KMS-11 (cell line): Measurements from ENCODE around the gene B3GNT3.

Experiments
- H2AFZ ChIP-seq: fragments of 200-600 bp; sonication (generic); 2 replicates; pipeline ENCODE4 v1.6.1; 2016; ENCODE audit warnings: antibody characterized with exemption, mixed run types, low read depth
- H3K27ac ChIP-seq: fragments of 200-600 bp; sonication (generic); 2 replicates; pipeline ENCODE4 v1.6.1; 2016; ENCODE audit warnings: mild to moderate bottlenecking, mixed run types
- H3K27me3 ChIP-seq: fragments of 200-600 bp; sonication (generic); 2 replicates; pipeline ENCODE4 v1.6.1; 2017; ENCODE audit warnings: mild to moderate bottlenecking, low read depth, mixed run types, moderate library complexity; ENCODE audit not compliant: insufficient read depth
- H3K36me3 ChIP-seq: fragments of 200-600 bp; sonication (generic); 2 replicates; pipeline ENCODE4 v1.6.1; 2017; ENCODE audit warnings: mild to moderate bottlenecking, mixed run types; ENCODE audit not compliant: insufficient read depth
- H3K4me1 ChIP-seq: fragments of 200-600 bp; sonication (generic); 2 replicates; pipeline ENCODE4 v1.6.1; 2016; ENCODE audit warnings: mild to moderate bottlenecking, low read depth, mixed run types; ENCODE audit not compliant: poor library complexity, severe bottlenecking
- H3K4me2 ChIP-seq: fragments of 200-600 bp; sonication (generic); 2 replicates; pipeline ENCODE4 v1.7.0; 2016; ENCODE audit warnings: mild to moderate bottlenecking, mixed run types
- H3K4me3 ChIP-seq: fragments of 200-600 bp; sonication (generic); IDR thresholded peaks from 2 replicates; pipeline ENCODE4 v1.6.1; 2017; ENCODE audit warnings: low read depth, low read length, mixed read lengths; ENCODE audit not compliant: insufficient read depth
- H3K79me2 ChIP-seq: fragments of 200-600 bp; sonication (generic); 2 replicates; pipeline ENCODE4 v1.6.1; 2016; ENCODE audit warnings: low read depth, mixed run types; ENCODE audit not compliant: insufficient read depth
- H3K9ac ChIP-seq: fragments of 200-600 bp; sonication (generic); 2 replicates; pipeline ENCODE4 v1.6.1; 2016; ENCODE audit warnings: mild to moderate bottlenecking, mixed run types
- H4K20me1 ChIP-seq: fragments of 200-600 bp; sonication (generic); 2 replicates; pipeline ENCODE4 v1.6.1; 2016; ENCODE audit warnings: mild to moderate bottlenecking, mixed run types; ENCODE audit not compliant: insufficient read depth
- TF ChIP-seq, protein P1 (sequence below): fragments of 200-600 bp; sonication (generic); conservative IDR thresholded peaks from 2 replicates; pipeline ENCODE4 v1.6.1; 2017; ENCODE audit warnings: low read depth, mild to moderate bottlenecking, antibody characterized with exemption, low read length, moderate library complexity, mixed read lengths

The B3GNT3 gene

GRCh38 chr19:17862711-17863519 lies 68.0 kb downstream of the B3GNT3 start:
- Histone ChIP-seq H2AFZ (no peak overlapping the region), H4K20me1 (no peaks in the 10 kb centered on the region), H3K27me3 (no peaks in the 10 kb centered on the region; the same call in 1 of the 2 replicates), H3K9ac (no peak overlapping the region), H3K27ac (no peak overlapping the region), H3K79me2 (peaks cover 25% of the 10 kb centered on the region), H3K36me3 (peaks cover 11% of the 10 kb centered on the region; the same call in 1 of the 2 replicates), H3K4me2 (no peak overlapping the region), H3K4me3 (no peak overlapping the region), H3K4me1 (peaks cover 21% of the 10 kb centered on the region)
- TF ChIP-seq, protein P1, sequence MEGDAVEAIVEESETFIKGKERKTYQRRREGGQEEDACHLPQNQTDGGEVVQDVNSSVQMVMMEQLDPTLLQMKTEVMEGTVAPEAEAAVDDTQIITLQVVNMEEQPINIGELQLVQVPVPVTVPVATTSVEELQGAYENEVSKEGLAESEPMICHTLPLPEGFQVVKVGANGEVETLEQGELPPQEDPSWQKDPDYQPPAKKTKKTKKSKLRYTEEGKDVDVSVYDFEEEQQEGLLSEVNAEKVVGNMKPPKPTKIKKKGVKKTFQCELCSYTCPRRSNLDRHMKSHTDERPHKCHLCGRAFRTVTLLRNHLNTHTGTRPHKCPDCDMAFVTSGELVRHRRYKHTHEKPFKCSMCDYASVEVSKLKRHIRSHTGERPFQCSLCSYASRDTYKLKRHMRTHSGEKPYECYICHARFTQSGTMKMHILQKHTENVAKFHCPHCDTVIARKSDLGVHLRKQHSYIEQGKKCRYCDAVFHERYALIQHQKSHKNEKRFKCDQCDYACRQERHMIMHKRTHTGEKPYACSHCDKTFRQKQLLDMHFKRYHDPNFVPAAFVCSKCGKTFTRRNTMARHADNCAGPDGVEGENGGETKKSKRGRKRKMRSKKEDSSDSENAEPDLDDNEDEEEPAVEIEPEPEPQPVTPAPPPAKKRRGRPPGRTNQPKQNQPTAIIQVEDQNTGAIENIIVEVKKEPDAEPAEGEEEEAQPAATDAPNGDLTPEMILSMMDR = no peak
